K562 (cell line): ENCODE measurements around the gene SERTAD1. TPM values are rescaled to one million over a fixed set of nuclear protein-coding genes. Genes with fewer than 3 reads are reported as not detected.
A peak's percentile ranks its signal among the peaks of the same experiment; 100 is the strongest.

Experiments used
- BCOR ChIP-seq: fragments of 450-650 bp; IDR thresholded peaks from 2 replicates; pipeline ENCODE4 v1.6.1; 2016
- CBFA2T2 ChIP-seq: fragments of 450-650 bp; conservative IDR thresholded peaks from 2 replicates; pipeline ENCODE4 v1.6.1; 2017; ENCODE audit warnings: mild to moderate bottlenecking
- CBFB ChIP-seq: sonication (generic); formaldehyde crosslinking; IDR thresholded peaks from 2 replicates; pipeline ENCODE4 v1.4.0; 2020; ENCODE audit warnings: mild to moderate bottlenecking, missing genetic modification reagents
- CEBPG ChIP-seq, 3 experiments: fragments of 200-800 bp in 1 of 3; sonication (Bioruptor generic) in 1 of 3; sonication (generic) in 1 of 3; formaldehyde crosslinking in 1 of 3; IDR thresholded peaks in 2 of 3; conservative IDR thresholded peaks in 1 of 3; 2 replicates each; pipeline versions ENCODE4 v1.6.1 to v1.8.0; 2016 to 2022; ENCODE audit warnings: missing compliant biosample characterization in 2 of 3, missing genetic modification characterization in 2 of 3, mild to moderate bottlenecking in 1 of 3, missing genetic modification reagents in 1 of 3
- ETV5 ChIP-seq: sonication (generic); formaldehyde crosslinking; IDR thresholded peaks from 2 replicates; pipeline ENCODE4 v1.4.0; 2020; ENCODE audit warnings: low read depth, mild to moderate bottlenecking, missing genetic modification reagents
- GATA2 ChIP-seq: sonication (generic); formaldehyde crosslinking; IDR thresholded peaks from 2 replicates; pipeline ENCODE4 v1.4.0; 2020; ENCODE audit warnings: mild to moderate bottlenecking, missing genetic modification reagents
- MXI1 ChIP-seq: IDR thresholded peaks from 2 replicates; pipeline ENCODE4 v1.6.1; 2011; ENCODE audit warnings: low read depth, mild to moderate bottlenecking, improper control_type of control experiment, low read length
- NBN ChIP-seq: fragments of 450-650 bp; IDR thresholded peaks from 2 replicates; pipeline ENCODE4 v1.6.1; 2016; ENCODE audit warnings: low read depth, mild to moderate bottlenecking
- PHF8 ChIP-seq: fragments of 200-600 bp; sonication (generic); IDR thresholded peaks from 2 replicates; pipeline ENCODE4 v1.6.1; 2012; ENCODE audit warnings: mixed run types, mild to moderate bottlenecking, inconsistent platforms, low read length, moderate library complexity, borderline replicate concordance
- SAP30 ChIP-seq: fragments of 200-600 bp; sonication (generic); IDR thresholded peaks from 2 replicates; pipeline ENCODE4 v1.6.1; 2012; ENCODE audit warnings: borderline replicate concordance, low read depth, mild to moderate bottlenecking, moderate library complexity, low read length, control low read depth, inconsistent platforms; ENCODE audit not compliant: insufficient read depth, poor library complexity, severe bottlenecking
- ZNF354B ChIP-seq: fragments of 250-450 bp; sonication (Bioruptor Pico); IDR thresholded peaks from 2 replicates; pipeline ENCODE4 v1.4.0; 2020
- polyA plus RNA-seq, 8 experiments: library from polyadenylated mRNA; depleted of rRNA in 4 of 8; stranded (reverse) in 5 of 8; unstranded in 3 of 8; fragments of >200 nt; fragmentation: Nextera tagmentation in 2 of 8; fragmentation: Illumina TruSeq in 1 of 8; extraction: Ambion mirVana in 2 of 8; extraction: Trizol in 1 of 8; gene quantifications; 2 replicates each; pipeline versions ENCODE4 v1.2.1 to v1.2.3, GENCODE V29; 2011 to 2014; ENCODE audit warnings: inconsistent platforms in 1 of 8, missing spikeins in 1 of 8
- total RNA-seq, 7 experiments: library from RNA; depleted of rRNA in 6 of 7; stranded (reverse); fragments of >200 nt in 6 of 7; fragmentation: Illumina TruSeq in 2 of 7; extraction: Trizol in 2 of 7; gene quantifications; 2 replicates each; pipeline versions ENCODE4 v1.2.1 to v1.2.3, GENCODE V29; 2011 to 2021; ENCODE audit warnings: low replicate concordance in 1 of 7
- TF ChIP-seq, protein P1 (sequence below): fragments of 450-650 bp; IDR thresholded peaks from 2 replicates; pipeline ENCODE4 v1.6.1; 2016; ENCODE audit warnings: mild to moderate bottlenecking, moderate library complexity
- TF ChIP-seq, protein P2 (sequence below), 2 experiments: IDR thresholded peaks; 2 replicates each; pipeline ENCODE4 v1.6.1; 2012; ENCODE audit warnings: improper control_type of control experiment in 2 of 2, low read depth in 2 of 2, low read length in 2 of 2, borderline replicate concordance in 1 of 2

The SERTAD1 gene
- total and polyA plus RNA-seq, 9 of the 15 experiments (the other 6 are each of a cell fraction or from before 2014, with no cell fraction given): 0.15 to 8.7 (median 4.9) TPM

DNA sequence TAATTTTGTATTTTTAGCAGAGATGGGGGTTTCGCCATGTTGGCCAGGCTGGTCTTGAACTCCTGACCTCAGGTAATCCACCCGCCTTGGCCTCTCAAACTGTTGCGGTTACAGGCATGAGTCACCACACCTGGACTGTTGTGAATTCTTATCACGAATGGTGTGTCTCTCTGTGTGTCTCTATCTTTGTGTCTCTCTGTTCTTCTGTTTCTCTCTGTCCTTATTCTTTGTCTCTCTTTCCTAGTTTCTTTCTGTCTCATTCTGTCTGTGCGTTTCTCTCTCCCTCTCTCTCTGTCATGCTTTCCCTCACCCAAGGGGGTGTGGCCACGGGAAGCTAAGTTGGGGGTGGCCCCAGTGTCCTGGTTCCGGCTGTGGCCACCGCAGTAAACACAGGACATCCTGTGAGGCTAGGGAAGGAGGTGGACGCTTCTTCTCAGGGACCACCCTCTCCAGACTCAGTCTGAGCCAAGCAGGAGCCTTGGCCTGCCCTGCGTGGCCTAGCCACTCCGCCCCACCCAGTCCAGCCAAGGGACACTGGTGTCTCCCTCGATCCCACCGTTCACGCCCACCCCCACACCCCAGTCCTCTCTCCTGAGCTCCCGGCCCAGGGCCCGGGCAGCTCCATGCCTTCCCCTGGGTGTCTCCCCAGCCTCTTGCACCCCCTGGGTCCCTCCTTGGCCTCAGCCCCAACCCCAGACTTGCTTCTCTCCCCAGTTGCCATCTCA is 8.7 kb downstream of the SERTAD1 start (continued):
- TF ChIP-seq MXI1: no peak
- no peak for TF ChIP-seq SAP30
- TF ChIP-seq NBN: peak; percentile 97
- peak; percentile 77 for TF ChIP-seq CBFA2T2
- TF ChIP-seq BCOR: peak; percentile 86
- peak; percentile 34; the same call in 1 of the 2 replicates for TF ChIP-seq CEBPG (CRISPR knock-in tag; IDR thresholded peaks at IDR 0.05)
- no peak for TF ChIP-seq CEBPG (tag; conservative IDR thresholded peaks at IDR 0.05 in 1 of 2, IDR thresholded peaks at IDR 0.05 in 1 of 2)
- peak; percentile 62; the same call in 1 of the 2 replicates for TF ChIP-seq PHF8
- TF ChIP-seq, protein P1, sequence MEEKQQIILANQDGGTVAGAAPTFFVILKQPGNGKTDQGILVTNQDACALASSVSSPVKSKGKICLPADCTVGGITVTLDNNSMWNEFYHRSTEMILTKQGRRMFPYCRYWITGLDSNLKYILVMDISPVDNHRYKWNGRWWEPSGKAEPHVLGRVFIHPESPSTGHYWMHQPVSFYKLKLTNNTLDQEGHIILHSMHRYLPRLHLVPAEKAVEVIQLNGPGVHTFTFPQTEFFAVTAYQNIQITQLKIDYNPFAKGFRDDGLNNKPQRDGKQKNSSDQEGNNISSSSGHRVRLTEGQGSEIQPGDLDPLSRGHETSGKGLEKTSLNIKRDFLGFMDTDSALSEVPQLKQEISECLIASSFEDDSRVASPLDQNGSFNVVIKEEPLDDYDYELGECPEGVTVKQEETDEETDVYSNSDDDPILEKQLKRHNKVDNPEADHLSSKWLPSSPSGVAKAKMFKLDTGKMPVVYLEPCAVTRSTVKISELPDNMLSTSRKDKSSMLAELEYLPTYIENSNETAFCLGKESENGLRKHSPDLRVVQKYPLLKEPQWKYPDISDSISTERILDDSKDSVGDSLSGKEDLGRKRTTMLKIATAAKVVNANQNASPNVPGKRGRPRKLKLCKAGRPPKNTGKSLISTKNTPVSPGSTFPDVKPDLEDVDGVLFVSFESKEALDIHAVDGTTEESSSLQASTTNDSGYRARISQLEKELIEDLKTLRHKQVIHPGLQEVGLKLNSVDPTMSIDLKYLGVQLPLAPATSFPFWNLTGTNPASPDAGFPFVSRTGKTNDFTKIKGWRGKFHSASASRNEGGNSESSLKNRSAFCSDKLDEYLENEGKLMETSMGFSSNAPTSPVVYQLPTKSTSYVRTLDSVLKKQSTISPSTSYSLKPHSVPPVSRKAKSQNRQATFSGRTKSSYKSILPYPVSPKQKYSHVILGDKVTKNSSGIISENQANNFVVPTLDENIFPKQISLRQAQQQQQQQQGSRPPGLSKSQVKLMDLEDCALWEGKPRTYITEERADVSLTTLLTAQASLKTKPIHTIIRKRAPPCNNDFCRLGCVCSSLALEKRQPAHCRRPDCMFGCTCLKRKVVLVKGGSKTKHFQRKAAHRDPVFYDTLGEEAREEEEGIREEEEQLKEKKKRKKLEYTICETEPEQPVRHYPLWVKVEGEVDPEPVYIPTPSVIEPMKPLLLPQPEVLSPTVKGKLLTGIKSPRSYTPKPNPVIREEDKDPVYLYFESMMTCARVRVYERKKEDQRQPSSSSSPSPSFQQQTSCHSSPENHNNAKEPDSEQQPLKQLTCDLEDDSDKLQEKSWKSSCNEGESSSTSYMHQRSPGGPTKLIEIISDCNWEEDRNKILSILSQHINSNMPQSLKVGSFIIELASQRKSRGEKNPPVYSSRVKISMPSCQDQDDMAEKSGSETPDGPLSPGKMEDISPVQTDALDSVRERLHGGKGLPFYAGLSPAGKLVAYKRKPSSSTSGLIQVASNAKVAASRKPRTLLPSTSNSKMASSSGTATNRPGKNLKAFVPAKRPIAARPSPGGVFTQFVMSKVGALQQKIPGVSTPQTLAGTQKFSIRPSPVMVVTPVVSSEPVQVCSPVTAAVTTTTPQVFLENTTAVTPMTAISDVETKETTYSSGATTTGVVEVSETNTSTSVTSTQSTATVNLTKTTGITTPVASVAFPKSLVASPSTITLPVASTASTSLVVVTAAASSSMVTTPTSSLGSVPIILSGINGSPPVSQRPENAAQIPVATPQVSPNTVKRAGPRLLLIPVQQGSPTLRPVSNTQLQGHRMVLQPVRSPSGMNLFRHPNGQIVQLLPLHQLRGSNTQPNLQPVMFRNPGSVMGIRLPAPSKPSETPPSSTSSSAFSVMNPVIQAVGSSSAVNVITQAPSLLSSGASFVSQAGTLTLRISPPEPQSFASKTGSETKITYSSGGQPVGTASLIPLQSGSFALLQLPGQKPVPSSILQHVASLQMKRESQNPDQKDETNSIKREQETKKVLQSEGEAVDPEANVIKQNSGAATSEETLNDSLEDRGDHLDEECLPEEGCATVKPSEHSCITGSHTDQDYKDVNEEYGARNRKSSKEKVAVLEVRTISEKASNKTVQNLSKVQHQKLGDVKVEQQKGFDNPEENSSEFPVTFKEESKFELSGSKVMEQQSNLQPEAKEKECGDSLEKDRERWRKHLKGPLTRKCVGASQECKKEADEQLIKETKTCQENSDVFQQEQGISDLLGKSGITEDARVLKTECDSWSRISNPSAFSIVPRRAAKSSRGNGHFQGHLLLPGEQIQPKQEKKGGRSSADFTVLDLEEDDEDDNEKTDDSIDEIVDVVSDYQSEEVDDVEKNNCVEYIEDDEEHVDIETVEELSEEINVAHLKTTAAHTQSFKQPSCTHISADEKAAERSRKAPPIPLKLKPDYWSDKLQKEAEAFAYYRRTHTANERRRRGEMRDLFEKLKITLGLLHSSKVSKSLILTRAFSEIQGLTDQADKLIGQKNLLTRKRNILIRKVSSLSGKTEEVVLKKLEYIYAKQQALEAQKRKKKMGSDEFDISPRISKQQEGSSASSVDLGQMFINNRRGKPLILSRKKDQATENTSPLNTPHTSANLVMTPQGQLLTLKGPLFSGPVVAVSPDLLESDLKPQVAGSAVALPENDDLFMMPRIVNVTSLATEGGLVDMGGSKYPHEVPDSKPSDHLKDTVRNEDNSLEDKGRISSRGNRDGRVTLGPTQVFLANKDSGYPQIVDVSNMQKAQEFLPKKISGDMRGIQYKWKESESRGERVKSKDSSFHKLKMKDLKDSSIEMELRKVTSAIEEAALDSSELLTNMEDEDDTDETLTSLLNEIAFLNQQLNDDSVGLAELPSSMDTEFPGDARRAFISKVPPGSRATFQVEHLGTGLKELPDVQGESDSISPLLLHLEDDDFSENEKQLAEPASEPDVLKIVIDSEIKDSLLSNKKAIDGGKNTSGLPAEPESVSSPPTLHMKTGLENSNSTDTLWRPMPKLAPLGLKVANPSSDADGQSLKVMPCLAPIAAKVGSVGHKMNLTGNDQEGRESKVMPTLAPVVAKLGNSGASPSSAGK: no peak
- TF ChIP-seq CBFB (CRISPR knock-in tag): peak; percentile 89
- TF ChIP-seq GATA2 (CRISPR knock-in tag): 0 out of 2 replicates have a peak, but pooled peaks have one; percentile 33
- TF ChIP-seq, protein P2, sequence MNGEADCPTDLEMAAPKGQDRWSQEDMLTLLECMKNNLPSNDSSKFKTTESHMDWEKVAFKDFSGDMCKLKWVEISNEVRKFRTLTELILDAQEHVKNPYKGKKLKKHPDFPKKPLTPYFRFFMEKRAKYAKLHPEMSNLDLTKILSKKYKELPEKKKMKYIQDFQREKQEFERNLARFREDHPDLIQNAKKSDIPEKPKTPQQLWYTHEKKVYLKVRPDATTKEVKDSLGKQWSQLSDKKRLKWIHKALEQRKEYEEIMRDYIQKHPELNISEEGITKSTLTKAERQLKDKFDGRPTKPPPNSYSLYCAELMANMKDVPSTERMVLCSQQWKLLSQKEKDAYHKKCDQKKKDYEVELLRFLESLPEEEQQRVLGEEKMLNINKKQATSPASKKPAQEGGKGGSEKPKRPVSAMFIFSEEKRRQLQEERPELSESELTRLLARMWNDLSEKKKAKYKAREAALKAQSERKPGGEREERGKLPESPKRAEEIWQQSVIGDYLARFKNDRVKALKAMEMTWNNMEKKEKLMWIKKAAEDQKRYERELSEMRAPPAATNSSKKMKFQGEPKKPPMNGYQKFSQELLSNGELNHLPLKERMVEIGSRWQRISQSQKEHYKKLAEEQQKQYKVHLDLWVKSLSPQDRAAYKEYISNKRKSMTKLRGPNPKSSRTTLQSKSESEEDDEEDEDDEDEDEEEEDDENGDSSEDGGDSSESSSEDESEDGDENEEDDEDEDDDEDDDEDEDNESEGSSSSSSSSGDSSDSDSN (IDR thresholded peaks at IDR 0.05; ENCODE audit: borderline replicate concordance in 1 of 2, low read depth in 2 of 2, low read length in 2 of 2): 0 out of 4 replicates have a peak, but pooled peaks of 1 of the 2 experiments have one; percentile 39
- peak; percentile 79 for TF ChIP-seq ETV5 (CRISPR knock-in tag)
- no peak for TF ChIP-seq ZNF354B
